Esophagus (tissue), 2 donors: ENCODE measurements around the gene KRT24. TPM values are rescaled to one million over a fixed set of nuclear protein-coding genes. Genes with fewer than 3 reads are reported as not detected.

ENCODE experiments used
- H3K27ac ChIP-seq, 2 donors: one replicate each; pipeline ENCODE4 v1.5.1; 2013; ENCODE audit warnings: low read depth in 2 of 2, mild to moderate bottlenecking in 2 of 2, inconsistent platforms in 1 of 2, low read length in 1 of 2, moderate library complexity in 1 of 2
- H3K27me3 ChIP-seq, 2 donors: one replicate each; pipeline ENCODE4 v1.6.1; 2013; ENCODE audit warnings: low read length in 2 of 2, control low read depth in 1 of 2, mild to moderate bottlenecking in 1 of 2; ENCODE audit not compliant: insufficient read depth in 2 of 2, control insufficient read depth in 1 of 2
- H3K36me3 ChIP-seq, 2 donors: one replicate each; pipeline ENCODE4 v1.6.1; 2013; ENCODE audit warnings: low read length in 1 of 2; ENCODE audit not compliant: control insufficient read depth in 2 of 2, insufficient read depth in 2 of 2
- H3K4me1 ChIP-seq, 2 donors: one replicate each; pipeline ENCODE4 v1.6.1; 2013; ENCODE audit warnings: low read length in 1 of 2; ENCODE audit not compliant: control insufficient read depth in 2 of 2, insufficient read depth in 2 of 2
- H3K4me3 ChIP-seq, 2 donors: one replicate each; pipeline ENCODE4 v1.5.1; 2013; ENCODE audit warnings: low read length in 2 of 2, mild to moderate bottlenecking in 2 of 2, low read depth in 1 of 2, moderate library complexity in 1 of 2
- H3K9me3 ChIP-seq, 2 donors: one replicate each; pipeline ENCODE4 v1.6.1; 2013; ENCODE audit warnings: mild to moderate bottlenecking in 2 of 2, low read depth in 1 of 2, low read length in 1 of 2, moderate library complexity in 1 of 2; ENCODE audit not compliant: control insufficient read depth in 2 of 2, insufficient read depth in 1 of 2
- WGBS, 2 donors: extraction: QIAGEN DNeasy Blood & Tissue Kit; methylation state at CpG; one replicate each; pipeline ENCODE4 v1.1.7; 2013; 5-methylcytosine and 5-hydroxymethylcytosine counted together
- polyA plus RNA-seq, 2 donors: library from polyadenylated mRNA; stranded (reverse); fragments of 200-250 nt; gene quantifications; one replicate each; pipeline ENCODE4 v1.2.3, GENCODE V29; 2013
- donor health status: healthy with polysubstance abuse.
- donor health status: Bipolar disorder and iron deficiency.

Gene KRT24
- polyA plus RNA-seq, 2 donors, result 116 to 229 TPM

GRCh38 chr17:40699371-40699770, 4.2 kb downstream of the KRT24 start:
- no peak overlapping the region for H3K4me3 ChIP-seq
- H3K4me1 ChIP-seq, result no peaks in the 10 kb centered on the region
- 38 to 52% methylated on average over 9 of the region's 9 CpGs for WGBS, 2 donors
- H3K9me3 ChIP-seq, result no peaks in the 10 kb centered on the region
- no peaks in the 10 kb centered on the region for H3K27me3 ChIP-seq
- no peak overlapping the region for H3K27ac ChIP-seq
- no peaks in the 10 kb centered on the region for H3K36me3 ChIP-seq

GRCh38 chr17:40697297-40697696, 6.3 kb downstream of the KRT24 start:
- H3K36me3 ChIP-seq, result no peaks in the 10 kb centered on the region
- no peaks in the 10 kb centered on the region for H3K9me3 ChIP-seq
- WGBS, 2 donors, result 51 to 57% methylated on average over 7 of the region's 7 CpGs
- no peaks in the 10 kb centered on the region for H3K4me1 ChIP-seq
- H3K27me3 ChIP-seq, result no peaks in the 10 kb centered on the region
- H3K27ac ChIP-seq, result no peak overlapping the region
- no peak overlapping the region for H3K4me3 ChIP-seq

GRCh38 chr17:40696651-40697072, 6.9 kb downstream of the KRT24 start:
- no peak overlapping the region for H3K4me3 ChIP-seq
- no peaks in the 10 kb centered on the region for H3K4me1 ChIP-seq
- H3K27me3 ChIP-seq, result no peaks in the 10 kb centered on the region
- WGBS, 2 donors, result 37 to 52% methylated on average over 3 of the region's 3 CpGs
- no peaks in the 10 kb centered on the region for H3K36me3 ChIP-seq
- H3K9me3 ChIP-seq, result no peaks in the 10 kb centered on the region
- no peak overlapping the region for H3K27ac ChIP-seq

GRCh38 chr17:40695874-40696472, 7.6 kb downstream of the KRT24 start:
- H3K4me3 ChIP-seq, result no peak overlapping the region
- no peaks in the 10 kb centered on the region for H3K27me3 ChIP-seq
- no peaks in the 10 kb centered on the region for H3K36me3 ChIP-seq
- H3K4me1 ChIP-seq, result no peaks in the 10 kb centered on the region
- 87 to 93% methylated on average over 6 of the region's 6 CpGs for WGBS, 2 donors
- no peaks in the 10 kb centered on the region for H3K9me3 ChIP-seq
- no peak overlapping the region for H3K27ac ChIP-seq

GRCh38 chr17:40694584-40694983, 9.0 kb downstream of the KRT24 start:
- Histone ChIP-seq H3K4me1 (no peaks in the 10 kb centered on the region), H3K27ac (no peak overlapping the region), H3K27me3 (no peaks in the 10 kb centered on the region), H3K36me3 (no peaks in the 10 kb centered on the region), H3K9me3 (no peaks in the 10 kb centered on the region), H3K4me3 (no peak overlapping the region)
- WGBS, 2 donors, result 63 to 66% methylated on average over 9 of the region's 9 CpGs

- no peak overlapping the region for H3K27ac ChIP-seq
- no peaks in the 10 kb centered on the region for H3K9me3 ChIP-seq
- no peaks in the 10 kb centered on the region for H3K4me1 ChIP-seq
- no peaks in the 10 kb centered on the region for H3K27me3 ChIP-seq
- 81 to 85% methylated on average over 5 of the region's 5 CpGs for WGBS, 2 donors
- H3K4me3 ChIP-seq, result no peak overlapping the region
- H3K36me3 ChIP-seq, result no peaks in the 10 kb centered on the region
Measured at GRCh38 chr17:40687106-40687505, 16.4 kb downstream of the KRT24 start.

- WGBS, 2 donors, result 40 to 45% methylated on average over 4 of the region's 4 CpGs
- Histone ChIP-seq H3K27me3 (no peaks in the 10 kb centered on the region), H3K4me1 (no peaks in the 10 kb centered on the region), H3K36me3 (no peaks in the 10 kb centered on the region), H3K4me3 (no peak overlapping the region), H3K9me3 (no peaks in the 10 kb centered on the region), H3K27ac (no peak overlapping the region)
Measured at GRCh38 chr17:40686192-40686591, 17.4 kb downstream of the KRT24 start.

GRCh38 chr17:40680998-40681397, 22.6 kb downstream of the KRT24 start:
- Histone ChIP-seq H3K36me3 (no peaks in the 10 kb centered on the region), H3K27me3 (no peaks in the 10 kb centered on the region), H3K27ac (no peak overlapping the region), H3K9me3 (no peaks in the 10 kb centered on the region), H3K4me1 (no peaks in the 10 kb centered on the region), H3K4me3 (no peak overlapping the region)

- no peaks in the 10 kb centered on the region for H3K4me1 ChIP-seq
- H3K9me3 ChIP-seq, result no peaks in the 10 kb centered on the region
- H3K36me3 ChIP-seq, result no peaks in the 10 kb centered on the region
- 78 to 79% methylated on average over 2 of the region's 2 CpGs for WGBS, 2 donors
- H3K27ac ChIP-seq, result no peak overlapping the region
- no peak overlapping the region for H3K4me3 ChIP-seq
- no peaks in the 10 kb centered on the region for H3K27me3 ChIP-seq
Measured at GRCh38 chr17:40679523-40679907, 24.0 kb downstream of the KRT24 start.

- Histone ChIP-seq H3K4me1 (no peaks in the 10 kb centered on the region), H3K27ac (no peak overlapping the region), H3K9me3 (no peaks in the 10 kb centered on the region), H3K36me3 (no peaks in the 10 kb centered on the region), H3K4me3 (no peak overlapping the region), H3K27me3 (no peaks in the 10 kb centered on the region)
- WGBS, 2 donors, result 26 to 43% methylated on average over 4 of the region's 4 CpGs
Measured at GRCh38 chr17:40678902-40679522, 24.5 kb downstream of the KRT24 start.
